GM10248 (cell line): ENCODE data around the gene UBXN11.

Source experiments
- CTCF ChIA-PET: fragments of 300-600 bp; sonication (Branson Sonifier 250); formaldehyde crosslinking; extraction: SDS; loops from one replicate; lab custom pipeline; 2021; ENCODE audit warnings: antibody characterized with exemption; lab: Yijun Ruan, JAX
- POLR2A ChIA-PET: fragments of 350-650 bp; sonication (Branson Sonifier 250); formaldehyde crosslinking; extraction: SDS; loops from one replicate; lab custom pipeline; 2020; ENCODE audit warnings: antibody characterized with exemption; lab: Yijun Ruan, JAX
- DNase-seq: peaks from one replicate; pipeline ENCODE4 v3.0.0; 2012; ENCODE audit errors: extremely low spot score
- TF ChIP-seq, protein P1 (sequence below): IDR thresholded peaks from 2 replicates; pipeline ENCODE4 v1.5.1; 2012; ENCODE audit warnings: mild to moderate bottlenecking, low read depth; ENCODE audit errors: extremely low read depth, missing control alignments, control extremely low read depth

The UBXN11 gene

DNA sequence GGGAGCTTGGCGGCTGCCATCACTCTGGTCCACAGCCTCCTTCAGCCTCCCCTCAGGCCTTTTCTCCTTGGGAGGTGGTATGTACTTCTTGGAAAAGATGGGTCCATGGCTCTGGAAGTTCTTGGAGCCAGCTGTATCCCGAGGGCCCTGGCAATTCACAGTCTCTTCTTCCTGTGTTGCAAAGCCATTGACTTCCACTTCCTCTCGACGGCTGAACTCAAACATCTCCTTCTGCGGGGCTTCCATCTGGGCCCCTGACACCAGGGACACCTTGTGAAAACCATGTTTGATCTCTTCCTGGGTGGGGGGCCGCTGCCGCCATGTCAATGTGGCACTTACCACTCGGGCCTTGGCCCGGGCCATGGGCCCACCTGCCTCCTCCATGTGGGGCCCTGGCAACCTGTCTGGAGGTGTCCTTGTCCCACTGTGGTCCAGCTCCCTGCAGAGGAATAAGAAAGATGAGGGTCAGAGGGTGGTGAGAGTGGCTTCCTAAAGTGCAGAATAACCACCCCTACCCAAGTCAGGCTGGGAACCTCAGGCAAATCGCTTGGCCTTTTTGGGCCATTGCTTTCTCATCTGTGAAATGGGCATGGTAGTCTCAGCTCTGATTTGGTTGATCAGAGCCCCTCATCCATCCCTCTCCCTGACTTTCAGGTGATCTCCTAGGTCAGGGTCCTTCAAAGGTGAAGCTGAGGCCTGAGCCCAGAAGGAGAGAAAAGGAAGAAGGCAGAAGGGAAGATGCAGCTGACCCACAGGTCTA is 40.0 kb upstream of the UBXN11 start:
- ChIA-PET POLR2A (no interaction called here), CTCF (interaction anchor here (0.7 to 5.5 kb wide), 7 partner anchors 16 to 310 kb away, joined by 3 to 30 read pairs (median 4); no protein-coding TSS in a partner anchor)
- no peak for DNase-seq
- TF ChIP-seq, protein P1, sequence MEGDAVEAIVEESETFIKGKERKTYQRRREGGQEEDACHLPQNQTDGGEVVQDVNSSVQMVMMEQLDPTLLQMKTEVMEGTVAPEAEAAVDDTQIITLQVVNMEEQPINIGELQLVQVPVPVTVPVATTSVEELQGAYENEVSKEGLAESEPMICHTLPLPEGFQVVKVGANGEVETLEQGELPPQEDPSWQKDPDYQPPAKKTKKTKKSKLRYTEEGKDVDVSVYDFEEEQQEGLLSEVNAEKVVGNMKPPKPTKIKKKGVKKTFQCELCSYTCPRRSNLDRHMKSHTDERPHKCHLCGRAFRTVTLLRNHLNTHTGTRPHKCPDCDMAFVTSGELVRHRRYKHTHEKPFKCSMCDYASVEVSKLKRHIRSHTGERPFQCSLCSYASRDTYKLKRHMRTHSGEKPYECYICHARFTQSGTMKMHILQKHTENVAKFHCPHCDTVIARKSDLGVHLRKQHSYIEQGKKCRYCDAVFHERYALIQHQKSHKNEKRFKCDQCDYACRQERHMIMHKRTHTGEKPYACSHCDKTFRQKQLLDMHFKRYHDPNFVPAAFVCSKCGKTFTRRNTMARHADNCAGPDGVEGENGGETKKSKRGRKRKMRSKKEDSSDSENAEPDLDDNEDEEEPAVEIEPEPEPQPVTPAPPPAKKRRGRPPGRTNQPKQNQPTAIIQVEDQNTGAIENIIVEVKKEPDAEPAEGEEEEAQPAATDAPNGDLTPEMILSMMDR, result no peak

- TF ChIP-seq, protein P1, result no peak
- CTCF ChIA-PET, result interaction anchor here (1.1 to 1.8 kb wide), 4 partner anchors 16 to 309 kb away, joined by 3 to 6 read pairs (median 5); no protein-coding TSS in a partner anchor
- DNase-seq, result no peak
- POLR2A ChIA-PET, result no interaction called here
Measured at GRCh38 chr1:26345718-26346117, 39.3 kb upstream of the UBXN11 start.

DNA sequence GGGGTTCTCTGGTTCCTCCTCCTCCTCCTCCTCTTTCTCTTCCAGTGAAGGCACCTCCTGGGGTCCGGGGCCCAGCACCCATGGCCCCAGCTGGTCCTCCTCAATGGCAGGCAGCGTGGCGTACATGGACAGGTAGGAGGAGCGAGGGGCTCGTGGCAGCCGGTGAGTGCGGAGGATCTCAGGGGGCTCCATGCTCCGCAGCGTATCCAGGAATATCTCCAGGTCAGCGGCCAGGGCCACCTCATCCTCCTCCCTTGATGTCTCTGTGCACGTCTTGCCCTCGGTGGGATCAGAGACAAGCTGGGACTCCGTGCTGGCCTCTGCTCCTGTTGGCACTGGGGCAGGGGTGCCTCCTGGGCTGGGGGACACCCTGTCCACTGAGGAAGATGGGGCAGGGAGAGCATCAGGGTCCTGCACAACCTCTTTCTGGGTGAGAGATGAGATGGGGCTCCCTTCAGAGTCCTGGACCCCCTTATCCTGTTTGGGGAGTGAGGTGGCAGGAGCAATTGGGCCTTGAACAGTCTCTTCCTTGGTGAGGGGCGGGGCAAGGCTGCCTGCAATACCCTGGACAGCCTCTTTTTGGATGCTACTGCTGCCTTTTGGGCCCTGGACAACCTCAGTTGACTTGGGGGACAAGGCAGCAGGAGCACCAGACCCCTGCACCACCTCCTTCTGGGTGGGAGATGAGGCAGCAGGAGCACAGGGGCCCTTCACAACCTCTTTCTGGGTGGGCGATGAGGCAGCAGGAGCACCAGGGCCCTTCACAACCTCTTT is 37.9 kb upstream of the UBXN11 start:
- POLR2A ChIA-PET, result no interaction called here
- CTCF ChIA-PET, result interaction anchor here (0.7 to 1.3 kb wide), 4 partner anchors 14 to 59 kb away, joined by 3 to 4 read pairs (median 3); no protein-coding TSS in a partner anchor
- TF ChIP-seq, protein P1, result no peak
- DNase-seq, result no peak

DNA sequence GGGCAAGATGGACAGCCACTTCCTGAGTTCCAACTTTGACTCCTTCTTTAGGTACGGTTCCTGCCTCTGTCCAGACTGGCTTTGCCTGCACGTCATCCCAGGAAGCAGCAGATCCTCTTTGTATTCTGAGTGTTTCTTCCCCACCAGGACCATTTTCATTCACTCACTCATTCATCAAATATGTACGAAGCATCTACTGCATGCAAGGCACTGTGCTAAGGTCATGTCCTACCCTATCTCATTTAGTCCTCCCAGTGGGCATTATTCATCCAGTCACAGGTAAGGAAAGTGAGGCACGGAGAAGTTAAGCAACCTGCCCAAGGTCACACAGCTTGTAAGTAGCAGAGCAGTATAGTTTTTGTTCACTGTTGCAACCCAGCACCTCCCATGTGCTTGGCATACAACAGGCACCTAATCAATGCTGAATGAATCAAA is 33.6 kb upstream of the UBXN11 start:
- ChIA-PET POLR2A (no interaction called here), CTCF (interaction anchor here (1.3 to 3.3 kb wide), 3 partner anchors 18 to 65 kb away, joined by 3 to 10 read pairs (median 8); no protein-coding TSS in a partner anchor)
- TF ChIP-seq, protein P1, result no peak
- no peak for DNase-seq

DNA sequence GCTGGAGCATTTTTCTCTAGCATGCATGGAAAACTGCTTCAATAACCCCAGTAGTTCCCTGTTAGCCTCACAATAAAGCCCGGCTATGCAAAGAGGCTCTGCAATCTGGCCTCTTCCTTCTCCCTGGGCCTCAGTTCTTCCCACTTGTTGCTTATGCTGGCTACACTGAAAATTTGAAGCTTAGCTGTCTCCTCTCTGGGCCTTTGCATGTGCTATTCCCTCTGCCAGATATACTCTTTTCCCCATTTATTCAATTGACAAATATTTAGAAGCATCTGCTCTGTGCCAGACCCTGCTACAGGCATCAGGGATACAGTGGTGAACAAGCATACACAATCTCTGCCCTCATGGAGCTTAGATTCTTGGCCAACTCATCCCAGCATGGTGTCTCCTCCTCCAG is 32.2 kb upstream of the UBXN11 start:
- ChIA-PET CTCF (interaction anchor here (1.0 to 3.3 kb wide), 5 partner anchors 17 to 104 kb away, joined by 3 to 10 read pairs (median 4); partner anchors contain the start of gene CEP85), POLR2A (no interaction called here)
- no peak for DNase-seq
- TF ChIP-seq, protein P1, result no peak

GRCh38 chr1:26337625-26338024 is 31.2 kb upstream of the UBXN11 start:
- TF ChIP-seq, protein P1, result no peak
- ChIA-PET POLR2A (no interaction called here), CTCF (interaction anchor here (1.0 to 3.3 kb wide), 5 partner anchors 16 to 104 kb away, joined by 3 to 10 read pairs (median 5); partner anchors contain the start of gene CEP85)
- DNase-seq, result no peak
